ENCODE data around the gene NUP62.

- no peak for TF ChIP-seq REST (IDR thresholded peaks at IDR 0.05; ENCODE audit: low read depth)
- no peak for TF ChIP-seq RAD21 (IDR thresholded peaks at IDR 0.05; ENCODE audit: low read depth)
- no peak for TF ChIP-seq TCF12 (IDR thresholded peaks at IDR 0.05; ENCODE audit: low read depth)
- TF ChIP-seq EP300 (IDR thresholded peaks at IDR 0.05; ENCODE audit: borderline replicate concordance), result no peak
- no peak for TF ChIP-seq YY1 (IDR thresholded peaks at IDR 0.05; ENCODE audit: low read depth)
- TF ChIP-seq MAX (IDR thresholded peaks at IDR 0.05), result no peak
- TF ChIP-seq CEBPB (IDR thresholded peaks at IDR 0.05), result no peak
These were observed 64.4 kb downstream of the NUP62 start for GRCh38 chr19:49864890-49865289.

Data from Ishikawa (cell line).